Endodermal cell (in vitro differentiated cells): ENCODE data around the gene RAB1A. TPM values are rescaled to one million over a fixed set of nuclear protein-coding genes. Genes with fewer than 3 reads are reported as not detected.
A peak's percentile ranks its signal among the peaks of the same experiment; 100 is the strongest.

ENCODE experiments used
- DNase-seq: peaks from one replicate; pipeline ENCODE4 v3.0.0-alpha.2; 2017
- H3K27ac ChIP-seq: 2 replicates; pipeline ENCODE4 v1.5.1; 2013; ENCODE audit warnings: mild to moderate bottlenecking, low read depth, low read length, moderate library complexity
- H3K27me3 ChIP-seq: 2 replicates; pipeline ENCODE4 v1.6.1; 2013; ENCODE audit warnings: mild to moderate bottlenecking, low read length, moderate library complexity; ENCODE audit not compliant: insufficient read depth, control insufficient read depth, poor library complexity, severe bottlenecking
- H3K36me3 ChIP-seq: 2 replicates; pipeline ENCODE4 v1.7.0; 2013; ENCODE audit warnings: mild to moderate bottlenecking, low read length, moderate library complexity; ENCODE audit not compliant: control insufficient read depth, insufficient read depth
- H3K4me1 ChIP-seq: one replicate; pipeline ENCODE4 v1.7.0; 2013; ENCODE audit warnings: low read length; ENCODE audit not compliant: control insufficient read depth, insufficient read depth
- H3K4me3 ChIP-seq: 2 replicates; pipeline ENCODE4 v1.5.1; 2013; ENCODE audit warnings: mild to moderate bottlenecking, low read length, moderate library complexity
- H3K9ac ChIP-seq: 2 replicates; pipeline ENCODE4 v1.6.1; 2013; ENCODE audit warnings: mild to moderate bottlenecking, low read length, moderate library complexity; ENCODE audit not compliant: poor library complexity, severe bottlenecking; ENCODE audit errors: extremely low read depth
- H3K9me3 ChIP-seq: 2 replicates; pipeline ENCODE4 v1.6.1; 2013; ENCODE audit warnings: mild to moderate bottlenecking, low read length, moderate library complexity; ENCODE audit not compliant: control insufficient read depth
- H3K27ac Mint-ChIP-seq: 2 replicates; pipeline ENCODE4 v1.8.0; 2020; ENCODE audit warnings: mixed read lengths
- H3K27me3 Mint-ChIP-seq: 2 replicates; pipeline ENCODE4 v1.8.0; 2021; ENCODE audit warnings: mild to moderate bottlenecking, mixed read lengths; ENCODE audit not compliant: insufficient read depth
- H3K36me3 Mint-ChIP-seq: 2 replicates; pipeline ENCODE4 v1.8.0; 2020; ENCODE audit warnings: low read depth, mixed read lengths
- H3K4me1 Mint-ChIP-seq: 2 replicates; pipeline ENCODE4 v1.8.0; 2020; ENCODE audit warnings: mixed read lengths
- H3K4me3 Mint-ChIP-seq: 2 replicates; pipeline ENCODE4 v1.8.0; 2020; ENCODE audit warnings: mild to moderate bottlenecking, moderate library complexity, mixed read lengths
- H3K9me3 Mint-ChIP-seq: 2 replicates; pipeline ENCODE4 v1.8.0; 2020; ENCODE audit warnings: mild to moderate bottlenecking, mixed read lengths
- WGBS, 2 experiments: methylation state at CpG; one replicate each; pipeline versions ENCODE4 v1.1.5 to v1.1.7; 2013; ENCODE audit warnings: missing lambda C conversion rate in 2 of 2, mixed read lengths in 1 of 2; ENCODE audit not compliant: insufficient coverage in 1 of 2, insufficient read length in 1 of 2; 5-methylcytosine and 5-hydroxymethylcytosine counted together
- total RNA-seq, 2 donors: library from RNA; stranded (reverse); fragmentation: NEBNext Ultra II Directional in 1 of 2; extraction: Animal tissue kit (Norgen Biotek cat#: 25700) in 1 of 2; gene quantifications; 2 replicates in 1 of 2; 3 replicates in 1 of 2; pipeline ENCODE4 v1.2.1, GENCODE V29; 2021
- TF ChIP-seq, protein P1 (sequence below): fragments of 200-600 bp; sonication (generic); conservative IDR thresholded peaks from 2 replicates; pipeline ENCODE4 v1.5.0; 2021; ENCODE audit warnings: antibody characterized with exemption, mild to moderate bottlenecking

The RAB1A gene
- total RNA-seq, 2 donors from 2014 or later, result 122 to 125 TPM

- H3K9ac ChIP-seq, result peak overlapping the region; percentile 71
- H3K9me3 Mint-ChIP-seq, result no peaks in the 10 kb centered on the region
- peak overlapping the region; percentile 85 for H3K4me3 Mint-ChIP-seq
- H3K27ac ChIP-seq, result peak overlapping the region; percentile 93
- H3K27me3 Mint-ChIP-seq, result peaks cover 11% of the 10 kb centered on the region
- DNase-seq, result no peak
- H3K36me3 ChIP-seq, result no peaks in the 10 kb centered on the region
- no peaks in the 10 kb centered on the region for H3K9me3 ChIP-seq
- TF ChIP-seq, protein P1, sequence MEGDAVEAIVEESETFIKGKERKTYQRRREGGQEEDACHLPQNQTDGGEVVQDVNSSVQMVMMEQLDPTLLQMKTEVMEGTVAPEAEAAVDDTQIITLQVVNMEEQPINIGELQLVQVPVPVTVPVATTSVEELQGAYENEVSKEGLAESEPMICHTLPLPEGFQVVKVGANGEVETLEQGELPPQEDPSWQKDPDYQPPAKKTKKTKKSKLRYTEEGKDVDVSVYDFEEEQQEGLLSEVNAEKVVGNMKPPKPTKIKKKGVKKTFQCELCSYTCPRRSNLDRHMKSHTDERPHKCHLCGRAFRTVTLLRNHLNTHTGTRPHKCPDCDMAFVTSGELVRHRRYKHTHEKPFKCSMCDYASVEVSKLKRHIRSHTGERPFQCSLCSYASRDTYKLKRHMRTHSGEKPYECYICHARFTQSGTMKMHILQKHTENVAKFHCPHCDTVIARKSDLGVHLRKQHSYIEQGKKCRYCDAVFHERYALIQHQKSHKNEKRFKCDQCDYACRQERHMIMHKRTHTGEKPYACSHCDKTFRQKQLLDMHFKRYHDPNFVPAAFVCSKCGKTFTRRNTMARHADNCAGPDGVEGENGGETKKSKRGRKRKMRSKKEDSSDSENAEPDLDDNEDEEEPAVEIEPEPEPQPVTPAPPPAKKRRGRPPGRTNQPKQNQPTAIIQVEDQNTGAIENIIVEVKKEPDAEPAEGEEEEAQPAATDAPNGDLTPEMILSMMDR, result no peak
- peak overlapping the region; percentile 88 for H3K4me3 ChIP-seq
- 8 to 13% methylated on average over 4 to 5 of the region's 5 CpGs for WGBS, 2 experiments
- peak overlapping the region; percentile 4 for H3K27ac Mint-ChIP-seq
- H3K27me3 ChIP-seq, result no peaks in the 10 kb centered on the region
- peaks cover 7% of the 10 kb centered on the region for H3K36me3 Mint-ChIP-seq
- no peaks in the 10 kb centered on the region for H3K4me1 ChIP-seq
- H3K4me1 Mint-ChIP-seq, result peaks cover 10% of the 10 kb centered on the region
Observed at GRCh38 chr2:65057054-65057375, 72.9 kb downstream of the RAB1A start.

GRCh38 chr2:65056215-65057053, 73.5 kb downstream of the RAB1A start, which contains the start of gene CEP68:
Gene CEP68, plus strand, starts transcription at chr2:65056416. Its CDS starts 13,029 bp downstream, at chr2:65069445.
- 0% methylated on average over 43 to 99 of the region's 99 CpGs for WGBS, 2 experiments
- Mint-ChIP-seq H3K36me3 (peaks cover 12% of the 10 kb centered on the region), H3K4me1 (peaks cover 10% of the 10 kb centered on the region), H3K9me3 (no peaks in the 10 kb centered on the region), H3K27ac (peak within 1 kb of the TSS; percentile 94), H3K4me3 (peak within 1 kb of the TSS; percentile 85), H3K27me3 (peaks cover 11% of the 10 kb centered on the region)
- no peaks in the 10 kb centered on the region for H3K36me3 ChIP-seq
- H3K4me1 ChIP-seq, result no peaks in the 10 kb centered on the region
- peak within 1 kb of the TSS; percentile 93 for H3K27ac ChIP-seq
- H3K4me3 ChIP-seq, result peak within 1 kb of the TSS; percentile 88
- no peaks in the 10 kb centered on the region for H3K27me3 ChIP-seq
- peak; percentile 99 for DNase-seq
- H3K9ac ChIP-seq, result peak within 1 kb of the TSS; percentile 71
- no peaks in the 10 kb centered on the region for H3K9me3 ChIP-seq
- TF ChIP-seq, protein P1, result no peak

DNA sequence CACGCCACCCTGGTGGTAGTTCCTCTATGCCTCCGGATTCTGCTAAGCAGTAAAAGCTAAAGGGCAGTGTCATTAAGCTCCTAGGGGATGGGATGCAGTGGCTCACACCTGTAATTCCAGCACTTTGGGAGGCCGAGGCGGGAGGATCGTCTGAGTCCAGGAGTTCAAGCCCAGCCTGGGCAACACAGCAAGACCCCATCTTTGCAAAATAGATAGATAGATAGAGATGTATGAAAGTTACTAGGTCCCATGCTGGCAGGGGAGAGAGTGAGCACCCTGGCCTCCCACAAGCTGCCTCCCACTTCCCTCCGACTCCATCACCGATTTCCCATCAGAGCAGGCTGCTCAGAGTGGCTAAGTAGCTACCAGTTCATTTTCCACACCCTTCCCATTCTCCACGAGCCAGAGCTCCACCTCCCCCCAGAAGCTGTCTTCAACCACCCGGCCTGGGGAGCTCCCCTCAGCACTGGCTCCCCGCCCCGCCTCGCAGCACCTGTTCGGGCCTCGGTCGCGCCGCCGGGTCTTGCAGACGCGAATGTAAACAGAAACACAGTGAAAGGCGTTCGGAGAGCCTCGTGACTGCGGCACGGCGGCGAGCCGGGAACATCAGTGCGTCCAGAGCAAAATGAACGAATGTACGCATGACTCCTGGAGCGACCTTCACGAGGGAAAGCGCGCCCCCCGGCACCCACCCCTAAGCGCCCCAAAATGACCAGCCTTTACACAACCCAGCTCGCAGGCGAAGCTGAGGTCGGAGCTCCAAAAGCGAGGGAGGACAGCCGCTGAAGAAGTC, 74.3 kb downstream of the RAB1A start:
- H3K9ac ChIP-seq, result peak overlapping the region; percentile 30
- peaks cover 11% of the 10 kb centered on the region for H3K27me3 Mint-ChIP-seq
- peak overlapping the region; percentile 94 for H3K27ac Mint-ChIP-seq
- H3K27ac ChIP-seq, result no peak overlapping the region
- no peak for DNase-seq
- H3K4me1 ChIP-seq, result no peaks in the 10 kb centered on the region
- H3K4me3 ChIP-seq, result peak overlapping the region; percentile 88
- peaks cover 10% of the 10 kb centered on the region for H3K4me1 Mint-ChIP-seq
- no peaks in the 10 kb centered on the region for H3K36me3 ChIP-seq
- H3K27me3 ChIP-seq, result no peaks in the 10 kb centered on the region
- H3K9me3 ChIP-seq, result no peaks in the 10 kb centered on the region
- H3K4me3 Mint-ChIP-seq, result peak overlapping the region; percentile 85
- 12 to 13% methylated on average over 35 to 42 of the region's 42 CpGs for WGBS, 2 experiments
- no peaks in the 10 kb centered on the region for H3K9me3 Mint-ChIP-seq
- H3K36me3 Mint-ChIP-seq, result peaks cover 17% of the 10 kb centered on the region
- TF ChIP-seq, protein P1, result no peak
